Measurements from ENCODE around the gene TMEM53. TPM values are rescaled to one million over a fixed set of nuclear protein-coding genes. Genes with fewer than 3 reads are reported as not detected.

TMEM53 gene
- total RNA-seq, 8 experiments from 2014 or later: 6.8 to 11.4 (median 10.6) TPM

DNA sequence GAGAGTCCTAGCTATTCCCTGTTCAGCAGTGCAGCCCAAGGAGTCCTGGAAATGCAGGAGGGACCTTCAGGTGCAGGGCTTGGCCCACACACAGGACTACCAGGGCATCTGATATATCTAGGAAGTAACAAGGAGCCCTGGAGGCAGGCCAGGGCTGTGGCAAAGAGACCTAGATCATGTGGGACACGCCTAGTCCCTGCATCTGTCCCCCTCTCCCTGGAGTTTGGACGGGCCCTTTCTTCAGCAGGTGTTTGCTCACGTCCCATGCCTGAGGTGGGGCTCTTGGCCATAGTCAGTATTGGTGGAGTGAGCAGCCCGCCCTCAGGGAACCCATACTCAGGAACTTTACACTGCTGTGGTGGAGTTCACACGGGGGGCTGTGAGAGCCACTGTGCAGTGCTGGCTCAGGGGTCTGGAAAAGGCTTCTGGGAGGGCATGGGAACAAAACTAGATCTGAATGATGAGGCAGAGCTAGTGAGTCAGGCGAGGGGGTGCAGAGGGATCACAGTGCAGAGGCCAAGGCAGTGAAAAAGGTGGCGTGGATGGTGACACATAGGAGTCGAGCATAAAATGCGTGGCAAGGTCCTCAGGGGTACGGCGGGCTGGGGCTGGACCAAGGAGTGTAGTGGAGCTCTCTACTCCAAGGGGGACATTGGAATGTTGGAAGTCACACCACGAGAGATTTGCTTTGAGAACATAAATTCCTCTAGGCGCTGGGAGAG, 25.6 kb downstream of the TMEM53 start:
- peaks cover 55 to 73% of the 10 kb centered on the region in 2 donors for H3K4me1 ChIP-seq (replicated peaks in 1 of 2)
- in situ Hi-C loops (cut with MboI; ENCODE audit: low pct_unique_long_range_greater_than_20kb in 2 of 9, low sequenced_read_pairs in 9 of 9, unreplicated experiment in 9 of 9): loop anchor here in 4 of 9 experiments (5.0 to 25.0 kb wide), 3 partner anchors 236 to 436 kb away; partner anchors contain the start of genes RNF220 (in 4 of the 4) and DMAP1 (in 1 of the 4)
- H3K4me3 ChIP-seq: no peak overlapping the region
- ATAC-seq (replicated peaks in 6 of 8): no peak
- 77 to 100% (median 94%) methylated on average over 1 to 13 of the region's 13 CpGs; no CpG with 5 or more reads in 2 of the 10 experiments for whole genome bisulfite sequencing, 10 experiments
- no peak overlapping the region for H3K27ac ChIP-seq

DNA sequence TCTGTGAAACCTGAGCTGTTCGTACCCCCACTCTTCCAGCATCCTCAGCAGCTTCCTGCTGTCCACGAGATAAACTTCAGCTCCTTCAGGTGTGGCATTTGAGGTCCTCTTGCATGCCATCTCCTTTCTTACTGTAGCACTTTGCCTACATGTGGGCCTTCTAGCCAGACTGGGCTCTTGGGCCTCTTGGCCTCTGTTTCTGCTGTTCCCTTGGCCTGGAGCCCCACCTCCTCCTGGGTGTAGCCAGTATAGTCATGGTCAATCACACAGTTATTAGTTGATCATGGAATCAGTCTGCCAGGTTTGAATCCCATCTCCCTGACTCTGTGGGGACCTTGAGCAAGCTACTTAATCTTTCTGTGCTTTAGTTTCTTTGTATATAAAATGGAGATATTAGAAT, 26.4 kb downstream of the TMEM53 start:
- in situ Hi-C loops (cut with MboI; ENCODE audit: low pct_unique_long_range_greater_than_20kb in 2 of 9, low sequenced_read_pairs in 9 of 9, unreplicated experiment in 9 of 9): loop anchor here in 4 of 9 experiments (5.0 to 25.0 kb wide), 3 partner anchors 236 to 436 kb away; partner anchors contain the start of genes RNF220 (in 4 of the 4) and DMAP1 (in 1 of the 4)
- Histone ChIP-seq H3K27ac (no peak overlapping the region), H3K4me3 (no peak overlapping the region), H3K4me1 (replicated peaks in 1 of 2) (peaks cover 56 to 76% of the 10 kb centered on the region in 2 donors)
- ATAC-seq (replicated peaks in 6 of 8): peak in 2 of 8 experiments; percentile 5 to 16
- WGBS, 10 experiments: 83 to 100% (median 95%) methylated on average over 1 to 2 of the region's 2 CpGs; no CpG with 5 or more reads in 4 of the 10 experiments

DNA sequence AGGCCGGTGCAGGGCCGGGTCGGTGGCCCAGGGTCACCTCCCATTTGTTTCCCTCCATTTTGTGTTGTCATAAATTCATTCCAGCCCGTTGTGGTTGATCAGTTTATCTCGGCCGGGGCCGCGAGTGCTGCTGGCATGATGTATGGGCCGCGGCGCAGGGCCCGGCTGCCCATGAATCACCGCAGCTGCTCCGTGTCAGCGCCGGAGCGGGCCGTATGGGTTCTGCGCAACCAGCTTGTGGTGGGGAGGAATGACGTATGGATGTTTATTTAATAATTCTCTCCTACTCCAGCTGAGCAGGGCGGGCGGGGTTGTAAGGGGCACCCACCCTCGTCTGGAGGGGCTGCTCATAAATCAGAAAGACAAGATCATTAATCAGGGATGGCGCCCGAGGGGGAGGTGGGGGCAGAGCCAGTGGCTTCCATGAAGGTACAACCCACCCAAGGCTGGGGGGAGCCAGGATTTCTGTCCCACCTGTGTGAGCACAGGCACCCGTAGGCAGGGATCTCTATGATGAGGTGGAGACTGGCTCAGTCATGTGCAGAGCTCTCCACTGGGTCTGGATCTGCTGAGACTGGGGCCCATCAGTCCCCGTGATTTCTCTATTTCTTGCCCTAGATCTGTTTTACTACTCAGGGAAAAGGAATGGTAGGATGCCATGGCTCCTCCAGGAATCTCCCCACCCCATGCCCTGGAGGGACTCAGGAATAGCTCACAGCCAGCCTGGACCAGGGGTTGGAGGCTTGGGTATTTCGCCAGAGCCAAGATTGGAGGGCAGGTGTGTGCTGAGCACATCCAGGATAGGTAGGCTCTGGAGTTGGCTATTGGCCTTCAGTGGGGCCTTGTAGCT, 27.8 kb downstream of the TMEM53 start:
- Histone ChIP-seq H3K27ac (peak overlapping the region; percentile 16 to 32), H3K4me1 (replicated peaks in 1 of 2) (peaks cover 55 to 69% of the 10 kb centered on the region in 2 donors), H3K4me3 (no peak overlapping the region)
- ATAC-seq (replicated peaks in 6 of 8): peak in 5 of 8 experiments; percentile 78 to 90 (median 87)
- in situ Hi-C loops (cut with MboI; ENCODE audit: low pct_unique_long_range_greater_than_20kb in 2 of 9, low sequenced_read_pairs in 9 of 9, unreplicated experiment in 9 of 9): loop anchor here in 4 of 9 experiments (5.0 to 25.0 kb wide), 3 partner anchors 234 to 434 kb away; partner anchors contain the start of genes RNF220 (in 4 of the 4) and DMAP1 (in 1 of the 4)
- 55 to 92% (median 80%) methylated on average over 2 to 20 of the region's 28 CpGs; no CpG with 5 or more reads in 4 of the 10 experiments for WGBS, 10 experiments

DNA sequence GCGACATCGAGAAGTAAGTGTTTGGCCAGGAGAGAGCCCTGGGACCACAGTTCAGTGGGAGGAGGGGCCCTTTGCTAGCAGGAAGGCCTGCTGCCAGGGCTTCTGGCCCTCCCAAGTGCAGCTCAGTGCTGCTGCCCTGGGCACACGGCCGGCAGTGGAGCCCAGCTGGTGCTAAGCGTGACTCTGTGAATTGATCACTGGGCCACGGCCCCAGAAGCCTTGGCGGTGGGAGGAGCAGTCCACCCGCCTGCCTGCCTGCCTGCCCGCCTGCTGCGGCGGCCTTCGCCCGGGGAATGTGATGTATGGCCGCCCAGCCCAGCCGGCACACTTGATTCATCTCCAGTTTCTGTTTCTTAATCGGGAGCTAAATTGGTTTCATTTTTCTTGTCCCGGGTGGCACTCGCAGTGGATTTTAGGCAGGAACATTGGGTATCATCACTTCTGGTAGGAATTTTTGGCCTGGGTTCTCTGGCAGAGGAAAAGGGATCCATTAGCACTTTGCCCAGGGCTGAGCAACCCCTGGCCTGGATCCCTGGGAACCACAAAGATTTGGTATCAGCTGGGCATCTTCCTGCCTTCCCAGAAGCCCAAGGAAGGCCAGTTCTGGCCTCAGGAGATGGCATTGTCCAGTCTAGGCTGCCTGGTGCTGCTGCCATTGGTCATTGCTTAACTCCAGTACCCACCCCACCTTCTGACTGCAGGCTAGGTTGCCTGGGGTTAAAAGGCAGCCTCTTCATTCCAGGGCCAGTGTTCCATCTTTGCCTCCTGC, 28.6 kb downstream of the TMEM53 start:
- in situ Hi-C loops (cut with MboI; ENCODE audit: low pct_unique_long_range_greater_than_20kb in 2 of 9, low sequenced_read_pairs in 9 of 9, unreplicated experiment in 9 of 9): loop anchor here in 4 of 9 experiments (5.0 to 25.0 kb wide), 3 partner anchors 233 to 433 kb away; partner anchors contain the start of genes RNF220 (in 4 of the 4) and DMAP1 (in 1 of the 4)
- Histone ChIP-seq H3K27ac (peak overlapping the region; percentile 16 to 23), H3K4me3 (no peak overlapping the region), H3K4me1 (replicated peaks in 1 of 2) (peaks cover 56 to 69% of the 10 kb centered on the region in 2 donors)
- ATAC-seq (replicated peaks in 6 of 8): peak; percentile 6 to 91 (median 18)
- WGBS, 10 experiments: 8 to 100% (median 76%) methylated on average over 2 to 17 of the region's 18 CpGs; no CpG with 5 or more reads in 3 of the 10 experiments

DNA sequence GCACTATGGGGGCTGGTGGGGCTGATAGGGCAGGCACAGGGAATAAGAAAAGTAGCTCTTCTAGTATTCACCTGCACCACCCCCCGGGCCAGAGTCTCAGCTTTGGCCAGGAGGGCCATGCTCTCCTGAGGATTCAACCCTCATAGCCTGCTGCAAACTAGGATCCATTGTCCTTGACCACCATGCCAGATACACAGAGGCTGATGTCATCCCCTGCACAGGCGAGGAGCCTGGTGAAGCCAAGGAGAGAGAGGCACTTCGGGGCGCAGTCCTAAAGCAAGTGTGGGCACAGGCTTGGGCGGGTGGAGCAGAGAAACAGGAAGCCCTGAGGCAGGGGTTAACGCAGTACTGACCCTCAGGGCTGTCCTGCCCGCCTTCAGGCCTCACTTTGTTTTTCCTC, 29.5 kb downstream of the TMEM53 start:
- in situ Hi-C loops (cut with MboI; ENCODE audit: low pct_unique_long_range_greater_than_20kb in 2 of 9, low sequenced_read_pairs in 9 of 9, unreplicated experiment in 9 of 9): loop anchor here in 4 of 9 experiments (5.0 to 25.0 kb wide), 3 partner anchors 233 to 433 kb away; partner anchors contain the start of genes RNF220 (in 4 of the 4) and DMAP1 (in 1 of the 4)
- WGBS, 10 experiments: 60 to 100% (median 93%) methylated on average over 1 to 7 of the region's 7 CpGs; no CpG with 5 or more reads in 4 of the 10 experiments
- no peak for ATAC-seq (replicated peaks in 6 of 8)
- Histone ChIP-seq H3K4me1 (replicated peaks in 1 of 2) (peaks cover 55 to 69% of the 10 kb centered on the region in 2 donors), H3K27ac (peak overlapping the region; percentile 4 to 48), H3K4me3 (no peak overlapping the region)

DNA sequence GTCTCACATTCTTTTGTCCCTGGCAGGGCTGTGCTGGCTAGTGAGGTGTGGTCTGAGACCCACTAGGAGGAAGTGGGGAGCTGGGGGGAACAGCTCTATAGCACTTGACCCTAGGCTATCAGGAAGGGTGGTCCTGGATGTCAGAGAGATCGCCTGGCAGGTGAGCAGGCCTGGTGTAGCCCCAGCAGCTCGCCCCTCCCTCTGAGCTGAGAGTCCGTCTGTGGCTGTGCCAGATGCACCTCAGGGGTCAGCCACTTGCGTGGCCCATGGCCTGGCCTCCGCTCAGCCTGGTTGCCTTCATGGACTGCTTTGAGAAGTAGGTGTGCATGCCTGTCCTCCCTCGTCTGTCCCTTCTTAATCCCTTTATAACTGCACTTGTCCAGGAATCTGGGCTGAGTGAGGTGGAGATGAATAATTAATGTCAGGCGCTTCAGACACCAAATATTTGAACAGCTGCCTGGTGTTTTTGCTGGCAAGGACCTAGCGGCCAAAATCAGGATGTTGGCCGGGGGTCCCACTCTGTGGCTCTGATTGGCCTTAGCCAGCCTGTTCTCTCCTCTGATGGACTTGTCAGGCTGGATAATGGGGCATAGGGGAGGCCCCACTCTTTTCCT, 30.5 kb downstream of the TMEM53 start:
- peak in 2 of 8 experiments; percentile 6 to 75 for ATAC-seq (replicated peaks in 6 of 8)
- peaks cover 50 to 72% of the 10 kb centered on the region in 2 donors for H3K4me1 ChIP-seq (replicated peaks in 1 of 2)
- in situ Hi-C loops (cut with MboI; ENCODE audit: low pct_unique_long_range_greater_than_20kb in 2 of 9, low sequenced_read_pairs in 9 of 9, unreplicated experiment in 9 of 9): loop anchor here in 4 of 9 experiments (25.0 kb wide), 2 partner anchors 232 to 432 kb away; partner anchors contain the start of genes RNF220 (in 4 of the 4) and DMAP1 (in 1 of the 4)
- H3K4me3 ChIP-seq: no peak overlapping the region
- WGBS, 10 experiments: 43 to 96% (median 94%) methylated on average over 2 to 9 of the region's 9 CpGs; no CpG with 5 or more reads in 4 of the 10 experiments
- H3K27ac ChIP-seq: peak overlapping the region; percentile 7 to 48

DNA sequence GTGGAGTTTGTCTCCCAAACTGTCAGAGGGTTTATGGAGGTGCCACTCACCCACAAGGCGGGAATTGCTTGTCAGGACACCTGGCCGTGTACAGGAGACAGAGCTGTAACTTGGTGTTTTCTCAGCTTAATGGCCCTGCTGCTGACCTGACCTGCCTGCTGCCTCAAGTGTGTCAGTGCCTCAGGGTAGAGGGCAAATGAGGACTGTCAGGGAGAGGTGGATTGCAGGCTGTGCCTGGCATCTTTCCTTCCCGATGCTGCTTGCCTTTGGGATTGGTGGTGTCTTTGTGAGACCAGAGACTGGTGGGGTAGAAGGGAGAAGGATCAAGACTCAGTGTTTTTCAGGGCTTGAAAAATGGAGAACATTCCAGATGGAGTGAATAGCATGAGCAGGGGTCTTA, 31.4 kb downstream of the TMEM53 start:
- in situ Hi-C loops (cut with MboI; ENCODE audit: low pct_unique_long_range_greater_than_20kb in 2 of 9, low sequenced_read_pairs in 9 of 9, unreplicated experiment in 9 of 9): loop anchor here in 4 of 9 experiments (25.0 kb wide), 2 partner anchors 231 to 431 kb away; partner anchors contain the start of genes RNF220 (in 4 of the 4) and DMAP1 (in 1 of the 4)
- H3K4me1 ChIP-seq (replicated peaks in 1 of 2): peaks cover 55 to 81% of the 10 kb centered on the region in 2 donors
- no peak overlapping the region for H3K4me3 ChIP-seq
- ATAC-seq (replicated peaks in 6 of 8): no peak
- WGBS, 10 experiments: 57 to 100% (median 98%) methylated on average over 1 to 3 of the region's 3 CpGs; no CpG with 5 or more reads in 4 of the 10 experiments
- no peak overlapping the region for H3K27ac ChIP-seq

DNA sequence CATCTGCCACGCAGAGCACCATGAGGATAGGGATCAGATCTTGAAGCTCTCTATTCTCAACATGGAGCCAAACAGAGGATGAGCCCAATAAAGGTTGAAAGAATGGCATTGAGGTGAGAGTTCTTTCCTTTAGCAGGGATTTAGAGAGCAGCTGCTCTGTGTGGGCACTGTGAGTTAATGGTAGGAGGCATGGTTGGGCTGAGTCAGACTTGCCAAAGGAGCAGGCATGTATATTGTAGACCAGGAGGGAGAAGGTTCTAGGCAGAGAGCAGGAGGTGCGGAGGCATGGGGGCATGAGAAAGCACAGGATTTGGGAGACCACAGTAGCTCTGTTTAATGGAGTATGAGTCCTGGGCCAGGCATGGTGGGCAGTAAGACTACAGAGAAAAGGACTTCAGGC, 32.0 kb downstream of the TMEM53 start:
- WGBS, 10 experiments: 78 to 100% (median 100%) methylated on average over 1 to 2 of the region's 2 CpGs; no CpG with 5 or more reads in 2 of the 10 experiments
- no peak overlapping the region for H3K27ac ChIP-seq
- ATAC-seq (replicated peaks in 6 of 8): no peak
- H3K4me3 ChIP-seq: no peak overlapping the region
- in situ Hi-C loops (cut with MboI; ENCODE audit: low pct_unique_long_range_greater_than_20kb in 2 of 9, low sequenced_read_pairs in 9 of 9, unreplicated experiment in 9 of 9): loop anchor here in 4 of 9 experiments (25.0 kb wide), 2 partner anchors 230 to 430 kb away; partner anchors contain the start of genes RNF220 (in 4 of the 4) and DMAP1 (in 1 of the 4)
- H3K4me1 ChIP-seq (replicated peaks in 1 of 2): peaks cover 61 to 87% of the 10 kb centered on the region in 2 donors

DNA sequence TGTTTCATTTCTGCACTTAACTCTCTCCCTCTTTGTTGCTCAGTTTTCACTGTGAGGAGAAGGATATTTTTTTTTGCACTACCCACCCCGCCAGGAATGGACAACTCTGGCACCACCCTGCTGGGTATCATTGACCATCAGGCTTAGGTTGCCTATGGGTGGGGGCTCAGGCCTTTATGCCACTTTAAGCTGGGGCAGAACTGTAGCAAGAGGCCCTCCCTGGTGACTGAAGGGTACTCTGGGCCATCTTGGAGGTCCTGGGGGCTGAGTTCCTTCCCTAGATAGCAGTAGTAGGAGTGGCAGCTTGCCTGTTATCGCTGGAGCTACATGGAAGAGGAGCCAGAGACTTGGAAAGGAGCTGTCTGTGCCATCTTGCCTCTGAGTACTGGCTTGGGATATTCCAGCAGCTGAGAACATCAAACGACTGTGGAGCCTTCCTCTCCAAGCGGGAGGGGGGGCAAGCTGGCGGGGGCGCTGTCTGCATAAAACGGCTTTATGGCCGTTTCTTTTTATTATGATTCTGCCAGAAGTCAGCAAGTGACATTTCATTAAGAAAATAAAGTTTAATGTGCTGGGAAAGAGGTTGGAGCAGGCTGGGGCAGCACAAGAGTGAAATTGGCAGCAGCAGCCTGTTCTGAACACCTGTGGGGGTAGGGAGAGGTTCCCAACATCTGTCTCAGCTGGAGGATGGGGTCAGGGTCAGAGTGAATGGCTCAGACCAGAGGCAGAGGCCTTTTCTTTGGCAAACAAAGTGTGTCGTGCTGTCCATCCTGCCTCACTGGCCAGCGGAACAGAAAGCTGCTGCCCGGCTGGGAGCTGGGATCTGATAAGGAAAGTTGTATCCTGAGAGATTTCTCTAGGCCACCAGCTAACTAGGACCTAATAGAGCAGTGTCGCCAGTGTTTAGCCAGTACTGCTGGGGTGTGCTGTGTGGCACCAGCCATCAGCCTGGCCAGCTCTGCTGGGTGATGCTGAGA, 32.9 kb downstream of the TMEM53 start:
- WGBS, 10 experiments: 68 to 100% (median 87%) methylated on average over 1 to 11 of the region's 12 CpGs; no CpG with 5 or more reads in 1 of the 10 experiments
- H3K4me1 ChIP-seq (replicated peaks in 1 of 2): peaks cover 63 to 87% of the 10 kb centered on the region in 2 donors
- H3K4me3 ChIP-seq: no peak overlapping the region
- no peak overlapping the region for H3K27ac ChIP-seq
- no peak for ATAC-seq (replicated peaks in 6 of 8)
- in situ Hi-C loops (cut with MboI; ENCODE audit: low pct_unique_long_range_greater_than_20kb in 2 of 9, low sequenced_read_pairs in 9 of 9, unreplicated experiment in 9 of 9): loop anchor here in 4 of 9 experiments (25.0 kb wide), 2 partner anchors 229 to 429 kb away; partner anchors contain the start of genes RNF220 (in 4 of the 4) and DMAP1 (in 1 of the 4)

DNA sequence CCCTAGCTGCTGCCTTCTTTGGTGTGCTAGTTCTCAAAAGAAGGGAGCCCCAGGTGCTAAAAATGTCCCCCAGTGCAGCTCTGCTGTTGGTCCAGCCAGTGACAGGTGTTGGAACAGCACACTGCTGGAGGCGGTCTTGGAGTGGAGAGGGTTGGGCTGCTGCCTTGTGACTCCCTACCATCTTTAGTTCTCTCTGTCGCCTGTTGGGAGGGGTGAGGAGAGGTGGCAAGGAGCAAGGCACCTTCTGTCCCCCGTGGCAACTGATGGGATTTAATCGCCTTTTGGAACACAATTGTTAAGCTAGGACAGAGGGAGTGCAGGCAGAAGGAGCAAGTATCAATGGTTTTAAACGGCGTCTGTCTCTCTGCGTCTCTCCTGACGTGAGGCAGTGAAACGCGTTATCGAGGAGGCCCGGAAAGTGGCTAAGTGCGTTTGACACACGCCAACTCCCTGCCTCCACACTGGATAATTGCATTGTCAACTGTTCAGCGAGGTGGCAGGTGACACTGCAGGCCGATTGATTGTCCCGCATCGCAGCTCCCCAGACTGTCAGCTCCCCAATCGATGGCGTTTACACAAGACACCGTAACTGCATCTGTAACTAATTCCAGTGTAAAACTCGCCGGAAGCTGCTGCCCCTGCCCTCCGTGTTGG, 34.0 kb downstream of the TMEM53 start:
- ATAC-seq (replicated peaks in 6 of 8): peak in 4 of 8 experiments; percentile 5 to 31 (median 25)
- WGBS, 10 experiments: 70 to 100% (median 88%) methylated on average over 1 to 24 of the region's 24 CpGs; no CpG with 5 or more reads in 1 of the 10 experiments
- Histone ChIP-seq H3K4me1 (replicated peaks in 1 of 2) (peaks cover 63 to 87% of the 10 kb centered on the region in 2 donors), H3K4me3 (no peak overlapping the region), H3K27ac (peak overlapping the region; percentile 26 to 31)
- in situ Hi-C loops (cut with MboI; ENCODE audit: low pct_unique_long_range_greater_than_20kb in 2 of 9, low sequenced_read_pairs in 9 of 9, unreplicated experiment in 9 of 9): loop anchor here in 4 of 9 experiments (25.0 kb wide), 2 partner anchors 228 to 428 kb away; partner anchors contain the start of genes RNF220 (in 4 of the 4) and DMAP1 (in 1 of the 4)
